HG03575 (cell line): ENCODE measurements around the gene SHCBP1.

Experiments
- ATAC-seq: cut with Tn5 transposase; IDR thresholded peaks from one replicate; pipeline ENCODE4 v1.9.1; 2021; ENCODE audit not compliant: unreplicated experiment, insufficient number of reproducible peaks, low FRiP score; ENCODE audit errors: extremely low read depth

SHCBP1 gene

DNA sequence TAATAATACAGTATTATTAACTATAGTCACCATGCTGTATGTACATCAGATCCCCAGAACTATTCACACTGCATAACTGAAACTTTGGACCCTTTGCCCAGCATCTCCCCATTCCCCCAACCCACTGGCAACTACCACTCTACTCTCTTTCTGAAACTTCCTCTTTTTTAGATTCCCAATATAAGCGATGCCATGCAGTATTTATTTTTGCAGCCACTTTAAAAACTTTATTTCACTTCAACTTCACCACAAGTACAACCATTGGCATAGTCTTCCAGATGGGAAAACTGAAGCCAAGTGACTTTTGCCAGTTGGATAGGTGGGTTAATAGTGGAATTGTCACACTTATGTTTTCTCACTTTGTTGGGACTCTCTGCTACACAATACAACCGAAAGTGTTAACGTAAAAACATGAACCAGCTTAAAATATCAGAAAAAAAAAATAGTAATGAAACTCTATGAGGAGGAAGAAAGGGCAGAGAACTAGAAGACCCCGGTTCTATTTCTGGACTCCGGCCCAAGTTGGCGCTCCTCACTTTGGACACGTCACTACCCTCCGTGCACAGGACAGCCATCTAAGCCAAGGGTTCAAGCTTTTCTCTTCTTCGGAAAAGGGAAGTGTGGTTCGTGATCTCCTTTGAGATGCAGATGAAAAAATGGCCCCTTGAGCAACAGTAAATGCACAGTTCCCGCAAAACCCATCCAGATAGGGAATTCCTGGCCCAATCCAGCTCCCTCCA is 743 bp downstream of the SHCBP1 start:
- ATAC-seq: no peak

DNA sequence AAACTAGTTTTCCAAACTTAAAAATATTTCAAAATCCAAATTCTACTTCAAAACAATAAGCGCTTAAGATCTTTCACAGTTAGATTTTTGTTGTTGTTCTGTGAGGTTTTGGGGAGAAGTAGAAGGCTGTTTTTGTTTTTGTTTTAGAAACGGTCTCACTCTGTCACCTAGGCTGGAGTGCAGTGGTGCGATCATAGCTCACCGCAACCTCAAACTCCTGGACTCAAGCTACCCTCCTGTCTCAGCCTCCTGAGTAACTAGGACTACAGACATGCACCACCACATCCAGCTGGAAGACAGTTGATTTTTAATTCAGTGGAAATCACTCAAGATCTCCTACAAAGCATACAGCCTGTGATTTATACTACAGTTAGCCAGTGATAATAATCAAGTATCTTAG is 2.7 kb downstream of the SHCBP1 start:
- ATAC-seq: no peak

DNA sequence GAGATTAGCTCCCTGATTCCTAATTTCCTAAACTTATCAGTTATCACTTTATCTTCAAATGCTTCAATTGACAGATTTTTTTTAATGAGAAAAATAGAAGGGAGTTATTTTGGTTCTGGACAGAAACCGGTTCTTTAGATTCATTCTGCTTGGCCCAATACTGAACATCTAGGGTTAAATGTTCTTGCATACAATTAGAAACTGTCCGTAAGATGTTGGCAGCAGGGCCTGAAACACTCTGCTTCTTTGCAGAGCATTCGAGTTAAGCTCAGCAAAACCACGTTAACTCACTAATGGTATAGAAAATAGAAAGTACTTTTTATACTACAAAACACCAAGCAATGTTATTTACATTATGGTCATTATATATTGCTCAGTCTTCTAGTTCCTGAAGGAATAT is 7.2 kb downstream of the SHCBP1 start:
- ATAC-seq: no peak

DNA sequence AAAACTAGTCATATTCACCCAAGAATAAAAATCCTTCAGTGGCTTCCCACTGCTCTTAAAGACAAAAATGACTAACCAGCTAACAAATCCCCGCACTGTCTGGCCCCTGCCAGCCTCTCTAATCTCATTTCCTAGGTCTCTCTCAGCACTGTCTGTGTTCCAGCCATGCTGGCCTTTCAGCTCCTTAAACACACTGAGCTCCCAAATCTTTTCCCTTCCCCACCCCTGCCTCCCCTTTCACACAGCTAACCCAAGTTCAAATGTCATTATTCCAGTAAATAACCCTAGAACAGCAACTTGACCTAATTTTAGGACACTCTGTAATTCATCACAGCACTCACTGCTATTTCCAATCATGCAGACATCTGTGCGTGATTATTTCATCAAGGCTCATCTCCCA is 7.8 kb downstream of the SHCBP1 start:
- no peak for ATAC-seq

DNA sequence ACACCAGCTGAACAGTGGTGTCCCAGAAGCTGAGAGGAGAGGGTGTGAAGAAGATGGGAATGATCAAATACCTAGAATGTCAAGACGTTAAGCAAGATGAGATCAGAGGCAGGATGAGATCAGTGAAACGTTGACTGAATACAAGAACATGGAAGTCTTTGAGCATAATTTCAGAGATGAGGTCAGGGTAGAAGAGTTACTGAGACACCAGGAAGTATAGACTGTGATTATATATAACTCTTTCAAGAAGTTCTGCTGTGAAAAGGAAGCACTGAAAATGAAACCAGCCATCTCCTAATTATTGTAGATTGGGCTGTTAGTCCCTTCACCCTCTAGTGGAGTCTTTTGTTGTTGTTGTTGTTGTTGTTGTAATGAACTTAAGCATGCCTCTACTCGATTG is 9.1 kb downstream of the SHCBP1 start:
- peak; percentile 64 for ATAC-seq

DNA sequence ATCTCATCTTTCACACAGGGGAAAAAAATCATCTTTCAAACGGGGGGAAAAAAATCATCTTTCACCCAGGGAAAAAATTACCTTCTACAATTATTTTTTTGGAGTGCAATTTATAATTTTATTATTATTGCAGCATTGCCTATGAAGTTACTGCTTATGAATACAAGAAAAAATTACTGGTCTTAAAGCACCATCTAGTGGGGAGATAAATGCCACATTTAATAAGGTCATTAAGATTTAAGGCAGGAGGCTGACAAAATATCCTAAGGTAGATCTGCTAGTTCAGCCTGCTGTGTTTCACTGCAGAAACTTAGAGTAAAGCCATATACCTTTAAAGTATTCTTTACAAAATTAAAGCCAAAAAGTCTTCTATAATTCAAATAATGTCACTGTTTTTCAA is 13.7 kb downstream of the SHCBP1 start:
- ATAC-seq: no peak

DNA sequence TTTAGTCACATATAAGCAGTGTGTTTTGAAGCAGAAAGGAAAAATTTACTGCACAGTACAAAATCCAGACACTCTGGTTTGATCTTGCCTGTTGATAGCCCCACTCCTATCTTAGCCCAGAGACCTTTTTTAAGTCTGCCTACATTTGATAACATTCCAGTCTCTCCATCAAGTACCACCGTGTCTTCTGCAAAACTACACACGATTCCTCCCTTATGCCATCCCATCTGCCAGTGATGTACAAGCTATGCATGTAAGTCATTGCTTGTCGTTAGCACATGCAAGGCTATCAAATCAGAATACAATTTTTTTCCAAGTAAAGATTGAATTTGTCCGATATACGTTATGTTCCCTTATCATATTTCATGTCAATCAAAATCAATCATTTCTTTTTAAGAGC is 14.9 kb downstream of the SHCBP1 start:
- ATAC-seq: no peak

DNA sequence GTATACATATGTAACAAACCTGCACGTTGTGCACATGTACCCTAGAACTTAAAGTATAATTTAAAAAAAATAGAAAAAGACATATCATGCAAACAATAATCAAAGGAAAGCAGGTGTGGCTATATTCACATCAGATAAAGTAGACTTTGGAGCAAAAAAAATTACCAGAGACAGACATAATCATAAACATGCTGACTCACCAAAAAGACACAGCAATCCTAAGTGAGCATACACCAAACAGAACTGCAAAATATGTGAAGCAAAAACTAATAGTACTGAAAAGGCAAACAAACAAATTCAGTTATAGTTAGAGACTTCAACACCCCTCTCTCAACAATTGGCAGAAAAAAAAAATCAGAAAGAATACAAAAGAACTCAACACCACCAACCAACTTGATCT is 29.9 kb downstream of the SHCBP1 start:
- ATAC-seq: no peak

DNA sequence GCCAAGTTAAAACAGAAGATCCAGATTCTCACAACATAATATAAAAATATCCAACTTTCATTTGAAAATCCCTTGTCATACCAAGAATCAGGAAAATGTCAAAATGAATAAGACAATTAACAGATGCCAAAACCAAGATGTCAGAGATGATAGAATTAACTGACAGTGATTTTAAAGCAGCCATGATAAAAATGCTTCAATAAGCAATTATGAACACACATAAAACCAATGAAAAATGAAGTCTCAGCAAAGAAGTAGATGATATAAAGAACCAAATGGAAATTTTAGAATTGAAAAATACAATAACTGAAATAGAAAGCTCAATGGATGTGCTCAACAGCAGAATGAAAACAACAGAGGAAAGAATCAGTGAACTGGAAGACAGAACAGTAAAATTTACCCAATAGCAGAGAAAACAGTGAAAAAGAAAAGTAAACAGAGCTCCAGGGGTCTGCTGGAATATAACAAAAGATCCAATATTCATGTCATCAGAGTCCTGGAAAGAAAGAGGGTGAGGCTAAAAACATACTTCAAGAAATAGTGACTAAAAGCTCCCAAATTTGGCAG is 35.1 kb downstream of the SHCBP1 start:
- ATAC-seq: no peak

DNA sequence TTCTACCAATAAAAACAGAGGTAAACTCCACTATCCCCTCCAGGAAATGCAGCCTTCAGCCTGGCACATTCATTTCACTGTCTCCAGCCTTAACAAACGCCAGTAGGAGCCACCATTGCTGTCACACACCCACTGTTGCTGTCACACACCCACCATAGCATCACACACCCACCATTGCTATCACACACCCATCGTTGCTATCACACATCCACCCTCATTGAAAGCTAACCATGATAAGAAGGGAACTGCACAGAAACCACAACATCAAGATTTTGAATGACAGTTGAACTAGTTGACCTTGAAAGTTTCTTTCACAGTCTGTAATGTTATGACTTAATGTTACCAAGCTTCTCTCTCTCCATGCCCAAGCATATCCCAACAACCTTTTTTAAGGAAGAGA is 38.1 kb downstream of the SHCBP1 start:
- ATAC-seq: no peak

DNA sequence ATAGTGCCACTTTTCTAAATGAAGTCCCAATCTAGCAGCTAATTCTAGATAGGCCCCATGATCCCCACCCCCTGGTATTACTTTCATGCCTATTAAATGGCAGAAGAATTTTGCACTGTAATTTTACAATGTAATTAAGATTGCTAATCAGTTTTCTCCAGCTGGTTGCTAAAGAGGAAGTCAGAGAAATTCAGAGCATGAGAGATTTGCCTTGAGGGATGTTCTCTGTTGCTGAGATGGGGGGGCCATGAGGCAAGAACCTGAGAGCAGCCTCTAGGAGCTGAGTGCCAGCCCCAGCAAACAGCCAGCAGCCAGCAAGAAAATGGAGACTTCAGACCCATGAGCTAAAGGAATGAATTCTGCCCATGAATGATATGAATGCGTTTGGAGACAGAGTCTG is 38.9 kb downstream of the SHCBP1 start:
- ATAC-seq: no peak

DNA sequence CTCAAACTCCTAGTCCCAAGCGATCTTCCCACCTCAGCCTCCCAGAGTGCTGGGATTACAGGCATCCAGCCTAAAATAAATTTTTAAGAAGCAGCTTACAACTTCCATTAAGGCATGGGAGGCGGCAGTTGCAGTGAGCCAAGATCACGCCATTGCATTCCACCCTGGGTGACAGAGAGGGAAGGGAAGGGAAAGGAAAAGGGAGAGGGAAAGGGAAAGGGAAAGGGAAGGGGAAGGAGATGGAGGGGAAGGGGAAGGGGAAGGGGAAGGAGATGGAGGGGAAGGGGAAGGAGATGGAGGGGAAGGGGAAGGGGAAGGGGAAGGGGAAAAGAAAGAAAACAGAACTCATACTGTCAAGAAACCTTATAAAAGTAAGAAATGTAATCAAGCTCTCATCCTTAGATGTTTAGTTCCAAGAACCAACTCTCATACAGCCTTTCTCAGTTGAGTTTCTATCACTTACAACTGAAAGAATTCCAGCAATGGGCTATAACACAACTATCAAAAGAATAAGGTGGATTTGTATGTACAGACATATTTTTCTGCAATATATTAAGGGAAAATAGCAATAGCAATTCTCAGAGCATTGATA is 43.1 kb downstream of the SHCBP1 start:
- no peak for ATAC-seq

DNA sequence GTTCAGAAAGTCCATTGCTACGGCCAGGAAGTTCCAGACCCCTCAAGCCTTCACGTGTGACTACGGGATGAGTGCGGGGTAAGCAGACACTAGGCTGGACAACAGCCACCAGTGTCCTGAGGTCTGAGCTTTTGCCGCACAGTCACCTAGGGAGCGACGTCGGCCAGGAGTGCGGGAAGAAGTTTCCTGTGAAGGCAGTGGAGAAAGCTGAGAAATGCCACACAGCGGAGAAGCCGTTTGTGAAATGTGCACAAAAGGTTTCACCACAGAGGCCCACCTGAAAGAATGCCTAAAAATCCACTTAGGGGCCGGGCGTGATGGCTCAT is 47.4 kb downstream of the SHCBP1 start:
- no peak for ATAC-seq

DNA sequence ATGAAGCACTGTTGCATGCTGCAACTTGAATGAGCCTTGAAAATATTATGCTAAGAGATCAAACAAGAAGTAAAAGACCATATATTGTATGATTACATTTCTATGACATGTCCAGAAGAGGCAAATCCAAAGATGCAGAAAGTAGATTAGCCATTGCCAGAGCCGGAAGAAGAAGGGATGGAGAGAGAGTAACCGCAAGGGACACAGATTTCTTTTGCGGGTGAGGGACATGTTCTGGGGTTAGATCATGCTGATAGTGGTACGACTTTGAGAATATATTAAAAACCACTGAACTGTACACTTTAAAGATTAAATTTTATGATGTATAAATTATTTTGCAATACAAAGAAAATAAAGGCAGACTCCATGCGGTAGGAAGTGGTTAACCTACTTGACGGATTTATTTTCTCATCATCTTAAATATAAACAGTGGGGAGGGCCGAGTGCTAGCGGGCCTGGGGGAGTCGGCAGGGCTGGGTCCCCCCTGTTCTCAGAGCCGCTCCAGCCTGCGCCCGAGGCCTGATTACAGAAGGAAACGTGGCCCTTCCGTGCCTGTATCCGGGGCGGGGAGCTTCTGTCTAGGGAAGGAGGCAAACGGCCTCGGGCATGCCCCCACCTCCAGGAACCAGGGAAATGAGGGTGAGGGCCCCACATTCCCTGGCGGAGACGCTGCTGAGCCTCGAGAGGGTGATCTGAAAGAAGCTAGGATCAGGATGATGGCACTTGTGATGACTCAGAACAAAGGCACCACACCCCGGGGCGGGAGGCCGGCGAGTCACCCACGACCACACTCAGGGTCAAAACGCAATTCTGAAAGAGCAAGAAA is 48.0 kb downstream of the SHCBP1 start:
- ATAC-seq: no peak

DNA sequence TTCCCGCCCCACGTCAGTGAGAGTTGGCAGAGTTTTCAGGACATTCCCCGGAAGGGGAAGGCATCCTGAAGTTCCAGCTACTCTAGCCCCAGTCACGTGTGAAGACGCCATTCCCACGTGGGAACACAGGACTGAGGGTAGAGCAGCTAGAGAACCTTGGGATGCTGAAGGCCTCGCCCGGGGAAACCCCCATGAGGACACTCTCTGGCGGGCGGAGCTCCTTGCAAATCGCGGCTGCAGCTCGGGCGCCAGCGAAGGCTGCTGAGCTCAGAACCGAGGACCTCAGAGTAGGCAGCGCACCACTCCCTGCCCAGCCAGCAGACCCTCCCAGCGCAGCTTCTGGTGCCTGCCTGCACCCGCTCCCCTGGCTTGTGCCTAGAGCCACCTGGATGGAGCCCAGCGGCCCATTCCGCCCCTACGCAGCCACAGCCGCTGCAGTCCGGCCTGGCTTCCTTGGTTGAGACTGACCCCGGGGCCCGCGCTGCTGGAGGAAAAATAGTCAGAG is 51.9 kb downstream of the SHCBP1 start:
- no peak for ATAC-seq

DNA sequence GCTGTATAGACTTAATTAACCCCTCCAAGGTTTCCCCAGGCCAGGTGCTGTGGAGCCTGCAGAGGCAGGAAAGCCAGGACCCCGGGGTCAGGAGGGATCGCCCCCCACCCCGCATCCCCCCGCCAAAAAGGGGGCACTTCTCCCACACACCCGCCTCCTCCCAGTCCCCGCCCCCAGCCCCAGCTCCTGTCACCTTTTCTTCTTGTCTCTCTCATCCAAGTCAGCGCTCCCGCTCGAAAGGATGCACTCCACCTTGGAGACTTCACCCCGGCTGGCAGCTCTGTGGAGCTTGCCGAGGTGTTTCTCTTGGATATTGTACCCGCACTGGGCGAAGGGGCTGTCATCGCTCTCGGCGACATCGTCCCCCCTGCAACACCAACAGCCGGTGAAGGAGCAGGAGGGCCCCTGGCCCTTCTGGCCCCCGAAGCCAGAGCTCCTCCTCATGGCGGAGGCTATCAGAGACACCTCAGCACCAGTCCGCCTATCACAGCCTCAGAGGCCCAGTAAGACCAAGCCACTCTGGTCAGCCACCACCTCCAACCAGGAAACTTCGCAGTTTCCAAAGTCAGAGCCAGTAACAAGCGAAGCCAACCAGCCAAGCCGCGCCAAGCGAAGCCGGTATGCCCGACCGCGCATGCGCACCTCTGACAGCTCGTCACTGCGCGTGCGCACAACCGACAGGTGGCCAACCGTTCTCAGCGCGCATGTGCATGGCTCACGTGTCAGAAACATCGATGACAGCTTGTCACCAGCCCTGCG is 52.5 kb downstream of the SHCBP1 start:
- no peak for ATAC-seq

DNA sequence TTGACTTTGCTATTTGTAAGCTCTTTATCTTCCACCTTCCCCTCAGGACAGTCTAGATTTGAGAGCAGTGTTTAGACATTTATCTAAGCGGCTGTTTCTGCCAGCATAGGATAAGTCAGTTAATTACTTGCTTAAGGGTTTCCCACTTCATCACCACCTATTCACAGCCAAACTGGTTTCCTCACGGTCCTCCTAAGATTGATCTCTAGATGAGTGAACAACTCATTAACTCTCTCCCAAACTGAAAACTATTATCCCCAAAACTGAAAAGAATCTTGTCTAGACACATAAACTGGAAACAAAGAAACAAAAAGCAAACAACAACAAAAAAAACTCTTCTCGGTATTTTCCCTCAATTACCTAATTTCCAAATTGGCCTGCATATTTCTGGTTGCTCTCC is 58.2 kb downstream of the SHCBP1 start:
- ATAC-seq: no peak

DNA sequence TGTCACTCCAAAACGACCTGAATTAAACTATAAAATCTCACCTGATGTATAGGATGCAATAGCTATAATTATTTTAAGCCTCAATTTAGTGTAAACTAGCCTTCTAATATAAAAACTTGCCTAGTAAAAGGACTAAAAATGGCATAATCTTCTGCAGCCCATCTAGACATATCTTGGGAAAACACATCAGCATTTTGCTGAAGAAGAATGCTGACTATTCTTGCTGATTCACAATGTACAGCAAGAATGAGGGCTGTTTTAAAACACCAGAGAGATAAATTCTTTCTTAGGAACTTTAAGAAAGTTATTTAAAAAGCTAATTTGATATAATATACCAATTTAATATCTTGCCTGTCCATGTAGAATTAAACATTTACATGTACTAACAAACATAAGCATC is 63.2 kb downstream of the SHCBP1 start:
- no peak for ATAC-seq

DNA sequence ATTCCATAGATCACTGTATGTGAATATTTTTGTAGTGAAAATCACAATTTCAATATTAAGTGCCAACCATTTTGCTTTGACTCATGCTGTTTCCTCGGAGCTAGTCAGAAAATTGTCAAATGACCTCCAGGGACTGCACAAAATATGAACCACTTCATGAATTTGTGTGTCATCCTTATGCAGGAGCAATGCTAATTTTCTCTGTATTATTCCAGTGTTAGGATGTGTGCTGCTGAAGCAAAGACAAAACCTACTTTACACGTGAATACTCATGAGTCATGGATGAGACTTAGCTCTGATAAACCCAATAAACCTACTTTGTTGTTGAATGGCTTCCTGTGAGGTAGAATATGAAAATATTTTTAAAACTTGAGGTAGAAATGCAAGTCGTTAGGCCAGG is 65.2 kb downstream of the SHCBP1 start:
- no peak for ATAC-seq
